Lung (tissue), 12 donors: ENCODE data around the gene CDC5L. TPM values are rescaled to one million over a fixed set of nuclear protein-coding genes. Genes with fewer than 3 reads are reported as not detected.

Experiments
- ATAC-seq: fragments of 200-7000 bp; cut with Tn5 transposase; one replicate; pipeline ENCODE4 v1.9.1; 2020; ENCODE audit warnings: moderate number of reproducible peaks; ENCODE audit not compliant: insufficient read depth, low FRiP score
- DNase-seq, 3 donors: peaks; one replicate each; pipeline ENCODE4 v3.0.0-alpha.2; 2013 to 2017
- H3K27ac ChIP-seq, 2 donors: one replicate each; pipeline ENCODE4 v1.5.1; 2013; ENCODE audit warnings: mild to moderate bottlenecking in 2 of 2, moderate library complexity in 2 of 2, control low read depth in 1 of 2, inconsistent platforms in 1 of 2, low read depth in 1 of 2, low read length in 1 of 2
- H3K27me3 ChIP-seq, 3 donors: one replicate each; pipeline ENCODE4 v1.5.1; 2013; ENCODE audit warnings: low read length in 2 of 3; ENCODE audit not compliant: control insufficient read depth in 3 of 3, insufficient read depth in 3 of 3
- H3K36me3 ChIP-seq, 4 donors: one replicate each; pipeline ENCODE4 v1.5.1; 2013; ENCODE audit warnings: low read length in 4 of 4, mild to moderate bottlenecking in 1 of 4, moderate library complexity in 1 of 4; ENCODE audit not compliant: control insufficient read depth in 4 of 4, insufficient read depth in 4 of 4
- H3K4me1 ChIP-seq, 5 donors: one replicate each; pipeline ENCODE4 v1.5.1; 2013; ENCODE audit warnings: low read length in 5 of 5, mild to moderate bottlenecking in 2 of 5, moderate library complexity in 1 of 5; ENCODE audit not compliant: control insufficient read depth in 5 of 5, insufficient read depth in 5 of 5
- H3K4me3 ChIP-seq: one replicate; pipeline ENCODE4 v1.5.1; 2013; ENCODE audit warnings: mild to moderate bottlenecking, control low read depth, moderate library complexity
- H3K9ac ChIP-seq, 2 donors: one replicate each; pipeline ENCODE4 v1.5.1; 2013; ENCODE audit warnings: low read length in 2 of 2, control low read depth in 1 of 2; ENCODE audit not compliant: insufficient read depth in 1 of 2
- H3K9me3 ChIP-seq, 4 donors: one replicate each; pipeline ENCODE4 v1.5.1; 2013; ENCODE audit warnings: low read length in 3 of 4, mild to moderate bottlenecking in 1 of 4, moderate library complexity in 1 of 4; ENCODE audit not compliant: control insufficient read depth in 4 of 4, insufficient read depth in 3 of 4
- WGBS, 2 donors: extraction: QIAGEN DNeasy Blood & Tissue Kit; methylation state at CpG; one replicate each; pipeline ENCODE4 v1.1.7; 2013; 5-methylcytosine and 5-hydroxymethylcytosine counted together
- polyA plus RNA-seq, 2 donors: library from polyadenylated mRNA; stranded (reverse); fragments of 200-250 nt; gene quantifications; one replicate each; pipeline ENCODE4 v1.2.1, GENCODE V29; 2013
- total RNA-seq, 2 donors: library from RNA; depleted of rRNA in 1 of 2; stranded (reverse); fragments of >200 nt in 1 of 2; gene quantifications; one replicate each; pipeline ENCODE4 v1.2.1, GENCODE V29; 2014 to 2021
- TF ChIP-seq, protein P1 (sequence below): IDR thresholded peaks from 2 replicates; pipeline ENCODE4 v1.5.1; 2012; ENCODE audit warnings: mild to moderate bottlenecking; ENCODE audit errors: control extremely low read depth, extremely low read depth
- donor health status: control.
- donor health status: control.
- donor health status: Bipolar disorder and iron deficiency.
- donor health status: healthy.
- donor health status: DM: yes; HTN: yes; CAD: no.

CDC5L gene
- total and polyA plus RNA-seq, 4 donors, result 5.1 to 26.8 (median 11.3) TPM

DNA sequence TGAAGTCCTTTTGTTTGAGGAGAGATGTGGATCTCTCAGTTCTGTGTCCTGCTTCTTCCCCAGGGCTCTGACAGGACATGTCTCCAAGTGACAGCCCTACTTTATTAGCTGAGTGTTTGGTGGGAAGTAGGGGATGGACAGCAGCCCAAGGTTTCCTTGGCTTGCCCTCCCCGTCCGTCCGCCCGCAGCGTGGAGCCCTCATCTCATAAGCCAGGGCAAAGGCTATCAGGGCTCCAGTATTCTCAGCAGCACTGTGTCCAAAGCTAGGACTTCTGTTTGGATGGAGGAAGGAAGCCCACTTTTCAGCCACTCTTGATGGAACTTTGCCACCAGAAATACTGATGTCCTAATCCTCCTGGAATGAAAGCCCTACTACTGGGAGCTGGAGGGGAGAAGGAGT, 13.6 kb downstream of the CDC5L start:
- Histone ChIP-seq H3K9ac (no peak overlapping the region), H3K9me3 (no peaks in the 10 kb centered on the region), H3K36me3 (peaks cover 19 to 32% (median 29%) of the 10 kb centered on the region in 4 donors), H3K4me3 (no peak overlapping the region), H3K27ac (no peak overlapping the region), H3K27me3 (no peaks in the 10 kb centered on the region), H3K4me1 (peaks cover 0 to 24% (median 0%) of the 10 kb centered on the region in 5 donors)
- no peak for ATAC-seq
- TF ChIP-seq, protein P1, sequence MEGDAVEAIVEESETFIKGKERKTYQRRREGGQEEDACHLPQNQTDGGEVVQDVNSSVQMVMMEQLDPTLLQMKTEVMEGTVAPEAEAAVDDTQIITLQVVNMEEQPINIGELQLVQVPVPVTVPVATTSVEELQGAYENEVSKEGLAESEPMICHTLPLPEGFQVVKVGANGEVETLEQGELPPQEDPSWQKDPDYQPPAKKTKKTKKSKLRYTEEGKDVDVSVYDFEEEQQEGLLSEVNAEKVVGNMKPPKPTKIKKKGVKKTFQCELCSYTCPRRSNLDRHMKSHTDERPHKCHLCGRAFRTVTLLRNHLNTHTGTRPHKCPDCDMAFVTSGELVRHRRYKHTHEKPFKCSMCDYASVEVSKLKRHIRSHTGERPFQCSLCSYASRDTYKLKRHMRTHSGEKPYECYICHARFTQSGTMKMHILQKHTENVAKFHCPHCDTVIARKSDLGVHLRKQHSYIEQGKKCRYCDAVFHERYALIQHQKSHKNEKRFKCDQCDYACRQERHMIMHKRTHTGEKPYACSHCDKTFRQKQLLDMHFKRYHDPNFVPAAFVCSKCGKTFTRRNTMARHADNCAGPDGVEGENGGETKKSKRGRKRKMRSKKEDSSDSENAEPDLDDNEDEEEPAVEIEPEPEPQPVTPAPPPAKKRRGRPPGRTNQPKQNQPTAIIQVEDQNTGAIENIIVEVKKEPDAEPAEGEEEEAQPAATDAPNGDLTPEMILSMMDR, result no peak
- no peak for DNase-seq
- WGBS, 2 donors, result 73 to 94% methylated on average over 5 of the region's 5 CpGs

DNA sequence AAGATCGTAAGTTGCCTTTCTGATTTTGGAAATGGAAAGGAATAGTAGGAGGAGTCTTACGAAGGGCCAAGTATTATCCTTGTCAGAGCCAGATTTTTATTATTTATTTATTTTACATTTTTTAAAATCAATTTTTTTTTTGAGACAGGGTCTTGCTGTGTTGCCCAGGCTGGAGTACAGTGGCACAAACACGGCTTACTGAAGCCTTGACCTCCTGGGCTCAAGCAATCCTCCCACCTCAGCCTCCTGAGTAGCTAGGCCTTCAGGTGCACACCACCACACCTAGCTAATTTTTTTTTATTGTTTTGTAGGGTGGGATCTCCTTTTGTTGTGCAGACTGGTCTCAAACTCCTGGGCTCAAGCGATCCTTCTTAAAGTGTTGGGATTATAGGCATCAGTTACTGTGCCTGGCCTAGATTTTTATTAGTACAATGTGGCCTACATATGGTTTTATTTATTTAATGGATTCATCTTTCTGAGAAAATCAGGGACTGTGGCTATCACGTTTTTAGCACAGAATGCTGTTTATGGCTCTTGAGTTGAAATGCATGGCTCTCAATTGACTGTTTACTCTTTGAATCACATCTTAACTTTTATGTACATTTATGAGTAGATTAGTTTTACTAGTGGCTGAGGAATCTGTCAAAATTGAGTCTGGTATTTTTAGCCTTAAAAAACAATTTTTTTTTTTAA, 16.7 kb downstream of the CDC5L start:
- Histone ChIP-seq H3K36me3 (peaks cover 22 to 37% (median 32%) of the 10 kb centered on the region in 4 donors), H3K27ac (no peak overlapping the region), H3K4me3 (no peak overlapping the region), H3K27me3 (no peaks in the 10 kb centered on the region), H3K9ac (no peak overlapping the region), H3K9me3 (no peaks in the 10 kb centered on the region), H3K4me1 (peaks cover 0 to 10% (median 0%) of the 10 kb centered on the region in 5 donors)
- TF ChIP-seq, protein P1, result no peak
- DNase-seq, result no peak
- ATAC-seq, result no peak
- WGBS, 2 donors, result 91 to 94% methylated on average over 5 of the region's 5 CpGs

DNA sequence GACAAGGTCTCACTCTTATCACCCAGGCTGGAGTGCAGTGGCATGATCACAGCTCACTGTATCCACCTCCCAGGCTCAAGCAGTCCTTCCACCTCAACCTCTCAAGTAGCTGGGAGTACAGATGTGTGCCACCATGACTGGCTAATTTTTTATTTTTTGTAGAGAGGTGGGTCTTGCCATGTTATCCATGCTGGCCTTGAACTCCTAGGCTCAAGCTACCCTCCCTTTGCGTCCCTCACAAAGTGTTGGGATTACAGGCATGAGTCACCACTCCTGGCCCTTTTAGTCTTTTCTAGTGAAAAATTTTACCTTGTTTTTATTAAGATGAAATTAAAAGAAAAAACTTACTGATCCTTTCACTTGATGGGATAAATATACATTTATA, 17.2 kb downstream of the CDC5L start:
- 97 to 100% methylated on average over 1 of the region's 1 CpG for WGBS, 2 donors
- no peak overlapping the region for H3K4me3 ChIP-seq
- peaks cover 0 to 10% (median 0%) of the 10 kb centered on the region in 5 donors for H3K4me1 ChIP-seq
- H3K27ac ChIP-seq, result no peak overlapping the region
- peaks cover 22 to 40% (median 35%) of the 10 kb centered on the region in 4 donors for H3K36me3 ChIP-seq
- H3K9ac ChIP-seq, result no peak overlapping the region
- H3K9me3 ChIP-seq, result no peaks in the 10 kb centered on the region
- DNase-seq, result no peak
- no peaks in the 10 kb centered on the region for H3K27me3 ChIP-seq
- no peak for ATAC-seq
- TF ChIP-seq, protein P1, result no peak
